KBM-7 (cell line): ENCODE measurements around the gene NOTCH1.

Experiments used
- DNase-seq: peaks from one replicate; pipeline ENCODE4 v3.0.0-alpha.2; 2015
- in situ Hi-C: fragments of 300-500 bp; cut with MboI; formaldehyde crosslinking; loops from 2 replicates; pipeline ENCODE4 v1.14.3; 2020; ENCODE audit warnings: low sequenced_read_pairs, low pct_unique_long_range_greater_than_20kb, mixed read lengths

Gene NOTCH1

DNA sequence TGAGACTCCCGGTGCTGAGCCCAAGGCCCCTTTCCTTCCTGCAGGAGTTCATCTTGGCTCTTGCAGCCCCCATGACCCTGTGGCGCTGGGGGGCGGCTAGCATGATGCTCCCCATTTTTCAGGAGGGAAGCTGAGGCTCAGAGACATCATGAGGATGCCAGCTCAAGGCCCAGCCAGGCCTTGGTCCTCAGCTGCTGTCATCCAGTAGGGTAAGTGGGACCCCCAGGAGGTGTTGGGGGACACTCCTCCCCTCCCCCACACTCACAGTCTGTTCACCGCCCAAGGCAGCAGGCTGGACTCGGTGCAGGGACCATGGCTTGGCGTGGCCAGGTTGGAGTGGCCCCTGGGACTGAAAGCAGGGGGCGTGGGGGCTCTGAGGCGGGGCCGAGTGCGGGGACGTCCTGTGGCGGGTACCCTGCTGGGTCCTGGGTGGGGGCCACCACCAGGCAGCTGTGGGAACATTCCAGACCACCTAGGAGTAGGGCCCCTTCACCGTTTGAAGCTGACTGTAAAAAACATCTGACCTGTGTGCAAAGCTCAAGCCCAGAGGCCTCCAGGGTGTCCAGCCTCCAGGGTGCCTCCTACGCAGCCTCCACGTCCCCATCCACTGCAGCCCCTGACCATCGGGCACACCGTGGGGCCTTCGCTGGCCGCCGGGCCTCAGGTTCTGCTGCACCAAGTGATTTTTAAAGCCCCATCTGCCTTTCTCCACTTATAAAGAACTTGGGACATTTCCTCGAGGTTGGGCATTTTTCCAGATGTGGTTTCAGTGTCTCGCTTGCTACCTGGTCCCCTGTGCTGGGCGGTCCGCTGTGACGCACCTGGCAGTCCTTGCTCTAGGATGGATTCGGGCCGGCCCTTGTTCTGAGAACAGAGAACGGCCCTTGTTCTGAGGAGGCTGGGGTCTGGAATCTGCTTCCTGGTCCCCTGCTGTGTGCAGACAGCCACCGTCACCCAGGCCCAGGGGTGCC lies 3.4 kb upstream of the NOTCH1 start:
- DNase-seq = no peak
- in situ Hi-C loops = no loop called here

DNA sequence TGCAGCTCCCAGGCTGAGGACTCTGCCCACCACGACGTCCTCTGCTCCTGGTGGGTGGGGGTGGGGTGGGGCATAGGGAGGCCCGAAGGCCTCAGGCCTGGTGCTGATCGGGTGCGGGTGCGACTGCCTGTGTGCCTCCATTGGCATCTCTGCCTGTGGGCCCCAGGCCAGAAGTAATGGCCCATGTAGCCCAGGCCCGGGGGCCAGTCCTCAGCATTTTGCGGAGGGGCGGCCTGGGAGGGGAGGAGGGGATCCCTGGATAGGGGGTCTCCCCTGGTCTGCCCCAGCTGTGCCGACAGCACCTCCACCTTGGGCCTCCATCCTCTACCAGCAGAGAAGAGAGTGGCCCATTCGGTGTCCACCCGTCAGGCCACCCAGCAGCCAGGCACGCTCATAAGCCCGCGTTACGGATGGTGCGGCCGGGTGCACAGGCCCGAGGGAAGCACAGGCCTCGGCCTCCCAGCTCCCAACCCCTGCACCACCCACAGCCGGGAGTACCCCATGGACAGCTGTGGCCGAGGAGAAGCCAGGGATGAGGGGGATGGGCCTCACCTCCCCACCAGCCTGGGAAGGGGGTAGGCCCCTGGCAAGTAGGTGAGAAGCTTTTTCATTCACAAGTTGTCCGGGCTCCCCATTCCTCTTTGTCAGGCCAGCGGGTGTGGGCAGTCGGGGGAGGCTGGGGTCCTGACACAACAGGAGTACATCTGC lies 1.8 kb upstream of the NOTCH1 start:
- no peak for DNase-seq
- in situ Hi-C loops = no loop called here

DNA sequence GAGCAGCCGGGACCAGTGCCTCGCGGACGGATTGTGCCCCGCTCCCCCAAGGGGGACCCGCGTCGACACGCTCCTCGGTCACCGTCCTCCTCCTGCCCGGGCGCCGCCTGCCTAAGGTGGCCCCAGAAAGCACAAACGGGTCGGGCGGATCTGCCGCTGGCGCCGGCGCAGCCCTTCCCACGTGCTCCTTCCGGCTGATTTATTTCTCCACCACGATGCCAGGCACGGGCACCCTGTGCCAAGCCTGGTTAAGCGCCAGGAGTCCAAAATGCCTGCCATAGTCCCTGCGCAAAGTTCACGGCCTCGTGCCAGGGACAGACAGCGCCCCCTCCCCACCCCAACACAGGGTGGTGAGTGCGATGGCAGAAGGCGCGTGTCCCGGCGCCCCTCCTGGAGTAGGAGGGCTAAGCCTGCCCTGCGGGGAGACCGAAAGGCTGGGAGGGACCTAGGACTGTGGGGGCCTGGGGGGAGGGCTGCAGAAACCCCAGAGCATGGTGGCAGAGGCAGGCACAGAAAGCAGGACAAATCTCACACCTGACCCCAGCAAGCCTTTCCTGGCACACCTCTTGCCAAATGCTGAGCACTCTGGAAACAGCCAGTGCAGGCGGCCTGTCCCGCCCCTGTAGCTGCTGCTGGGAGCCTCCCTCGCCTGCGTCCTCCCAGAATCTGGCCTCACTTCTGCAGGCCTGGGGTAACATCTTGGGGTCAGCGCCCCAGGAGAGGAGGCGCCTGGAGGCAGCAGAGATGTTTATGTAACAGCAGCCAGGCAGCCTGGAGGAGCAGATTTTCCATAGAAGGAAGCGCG lies 1.1 kb upstream of the NOTCH1 start:
- in situ Hi-C loops = no loop called here
- DNase-seq = peak; percentile 54

DNA sequence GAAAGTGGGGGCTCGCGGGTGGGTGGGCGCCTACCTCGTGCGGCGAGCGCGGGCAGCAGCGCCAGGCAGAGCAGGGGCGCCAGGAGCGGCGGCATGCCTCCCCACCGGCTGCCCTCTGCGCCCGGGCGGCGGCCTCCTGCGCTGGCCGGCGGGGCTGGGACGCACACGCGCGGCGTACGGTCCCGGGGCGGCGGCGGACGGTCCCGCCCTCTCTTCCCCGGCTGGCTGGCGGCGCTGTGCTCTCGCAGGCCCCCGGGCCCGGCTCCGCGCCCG lies 220 bp downstream of the NOTCH1 start:
- in situ Hi-C loops = no loop called here
- no peak for DNase-seq

DNA sequence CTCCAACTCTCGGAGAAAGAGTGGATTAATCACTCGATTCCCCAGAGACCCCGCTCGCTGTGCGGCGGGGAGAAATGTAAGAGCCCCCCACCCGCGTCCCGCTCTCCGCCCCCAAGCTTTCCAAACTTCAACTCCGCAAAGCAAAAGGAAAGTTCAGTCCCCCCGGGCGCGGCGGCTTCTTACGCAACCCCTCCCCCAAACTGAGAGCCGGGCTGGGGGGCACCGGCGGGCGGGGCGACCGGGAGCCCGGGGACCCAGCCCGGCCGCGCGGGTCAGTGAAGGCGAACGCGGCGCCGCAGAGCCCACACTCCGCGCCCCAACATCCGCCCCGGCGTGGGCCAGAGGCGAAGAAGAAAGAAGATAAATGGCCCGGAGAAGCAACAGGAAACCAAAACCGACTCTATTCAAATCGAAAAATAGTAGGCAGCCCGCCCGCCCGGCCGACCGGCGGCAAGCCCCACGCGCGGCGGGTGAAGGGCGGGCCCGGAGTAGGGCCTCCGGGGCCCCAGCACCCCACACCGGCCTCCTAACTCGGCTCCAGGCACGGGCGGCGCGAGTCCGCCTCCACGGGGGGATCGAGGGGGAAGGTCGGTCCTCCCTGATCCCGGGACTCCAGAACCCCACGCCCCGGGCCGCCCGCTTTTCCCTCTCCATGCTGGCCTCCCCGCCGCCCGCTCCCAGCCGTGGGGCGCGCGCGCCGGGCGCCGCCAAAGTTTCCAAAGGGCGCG lies 720 bp downstream of the NOTCH1 start:
- no peak for DNase-seq

GRCh38 chr9:136544548-136544963 lies 1.3 kb downstream of the NOTCH1 start:
- in situ Hi-C loops = no loop called here
- no peak for DNase-seq

More for the DNA sequence above, 720 bp downstream of the NOTCH1 start:
- in situ Hi-C loops = no loop called here

DNA sequence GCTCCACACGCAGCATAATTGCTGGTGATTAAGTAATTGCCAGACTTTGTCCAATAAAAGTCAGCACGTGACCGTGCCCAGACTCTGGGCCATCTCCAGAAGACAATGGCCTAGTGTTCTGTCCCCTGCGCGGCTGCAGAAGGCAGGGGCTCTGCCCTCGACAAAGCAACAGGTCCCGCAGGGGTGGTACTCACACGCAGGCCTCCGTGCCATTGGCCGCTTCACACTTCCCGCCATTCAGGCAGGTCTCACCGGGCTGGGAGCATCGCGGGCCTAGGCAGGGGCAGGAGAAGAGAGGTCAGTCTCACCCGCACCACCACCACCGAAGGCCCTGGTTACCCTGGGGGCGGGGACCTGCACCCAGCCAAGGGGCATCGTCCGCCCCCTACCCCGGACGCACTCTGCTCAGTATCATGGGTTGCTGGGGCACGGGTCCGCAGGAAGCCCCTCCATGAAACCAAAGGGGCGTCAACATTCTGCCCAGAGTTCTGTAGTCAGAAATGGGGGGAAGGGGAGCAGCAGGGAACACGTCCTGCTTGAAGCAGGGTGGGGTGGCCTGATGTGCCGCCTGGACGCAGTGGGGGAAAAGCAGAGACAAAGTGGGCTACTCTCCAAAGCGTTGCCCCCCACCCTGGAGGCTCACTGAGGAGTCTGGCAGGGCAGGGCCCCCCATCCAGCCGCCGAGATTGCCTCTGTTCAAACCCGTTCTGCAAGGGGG lies 1.9 kb downstream of the NOTCH1 start:
- in situ Hi-C loops = no loop called here
- no peak for DNase-seq

DNA sequence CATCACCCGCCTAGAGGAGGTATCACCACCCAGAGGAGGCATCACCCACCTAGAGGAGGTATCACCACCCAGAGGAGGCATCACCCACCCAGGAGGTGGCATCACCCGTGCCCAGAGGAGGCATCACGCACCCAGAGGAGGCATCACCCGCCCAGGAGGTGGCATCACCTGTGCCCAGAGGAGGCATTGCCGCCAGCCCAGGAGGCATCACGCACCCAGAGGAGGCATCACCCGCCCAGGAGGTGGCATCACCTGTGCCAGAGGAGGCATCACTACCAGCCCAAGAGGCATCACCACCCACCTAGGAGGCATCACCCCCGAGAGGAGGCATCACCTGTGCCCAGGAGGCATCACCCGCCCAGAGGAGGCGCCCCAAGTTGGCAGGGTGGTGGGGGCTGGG lies 2.6 kb downstream of the NOTCH1 start:
- DNase-seq = no peak
- in situ Hi-C loops = no loop called here

DNA sequence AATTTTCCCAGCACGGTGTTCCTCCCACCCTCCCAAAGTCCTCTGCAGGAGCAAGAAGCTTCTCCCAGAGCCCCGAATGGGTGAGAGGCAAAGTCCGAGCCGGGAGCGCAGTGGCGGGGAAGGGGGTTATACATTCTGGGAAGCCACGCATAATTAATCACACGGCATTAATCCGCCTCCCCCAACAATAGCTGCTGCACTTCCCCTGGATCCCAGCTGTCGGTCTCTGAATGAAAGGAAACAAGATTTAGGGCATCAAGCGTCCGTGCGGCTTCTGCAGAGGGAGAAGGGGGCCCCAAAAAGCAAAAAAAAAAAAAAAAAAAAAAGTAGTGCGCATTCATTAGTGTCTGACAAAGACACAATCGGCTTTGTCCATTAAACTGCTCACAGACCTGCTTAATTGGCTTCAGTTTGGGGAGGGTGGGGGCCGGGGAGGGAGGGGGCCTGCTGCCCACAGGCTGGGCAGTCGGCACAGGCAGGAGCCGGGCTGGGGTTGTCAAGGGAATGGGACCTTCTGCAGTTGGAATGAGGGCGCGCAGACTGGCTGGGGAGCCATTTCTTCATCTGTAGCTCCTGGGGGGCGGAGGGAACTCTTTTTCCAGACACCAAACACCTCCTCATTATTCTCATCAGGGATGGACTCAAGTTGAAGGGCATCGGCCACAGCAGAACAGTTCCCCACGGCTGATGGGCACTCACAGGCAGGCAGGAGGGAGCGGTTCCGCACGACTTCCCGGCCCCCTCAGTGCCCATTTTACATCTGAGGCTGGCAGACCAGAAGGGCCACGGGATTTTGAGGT lies 3.4 kb downstream of the NOTCH1 start:
- in situ Hi-C loops = no loop called here

GRCh38 chr9:136541709-136542108 lies 4.1 kb downstream of the NOTCH1 start:
- in situ Hi-C loops = no loop called here
- DNase-seq = no peak

More for the DNA sequence above, 3.4 kb downstream of the NOTCH1 start:
- no peak for DNase-seq

DNA sequence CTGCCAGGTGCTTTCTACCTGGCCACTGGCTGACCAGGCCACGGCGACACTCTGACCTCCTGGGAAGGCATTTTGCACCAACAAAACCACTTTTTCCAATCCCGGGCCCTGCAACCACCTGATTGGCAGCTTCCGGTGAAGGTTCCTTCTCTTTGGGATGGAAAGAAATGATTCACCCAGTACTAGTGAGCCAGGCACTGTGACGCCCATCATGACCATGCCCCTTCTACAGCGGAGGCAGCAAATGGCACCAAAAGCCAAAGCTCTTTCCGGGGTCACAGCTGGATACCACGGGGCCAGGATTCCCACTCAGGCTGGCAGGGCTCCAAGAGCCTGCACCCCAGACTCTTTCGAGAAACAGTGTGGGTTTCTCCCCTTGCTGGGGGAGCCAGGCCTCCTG lies 4.7 kb downstream of the NOTCH1 start:
- DNase-seq = no peak
- in situ Hi-C loops = no loop called here

GRCh38 chr9:136539427-136540421 lies 6.1 kb downstream of the NOTCH1 start:
- peak; percentile 94 for DNase-seq
- in situ Hi-C loops = no loop called here

- peak; percentile 59 for DNase-seq
- in situ Hi-C loops = no loop called here
These were observed 7.0 kb downstream of the NOTCH1 start for GRCh38 chr9:136538599-136539426.

DNA sequence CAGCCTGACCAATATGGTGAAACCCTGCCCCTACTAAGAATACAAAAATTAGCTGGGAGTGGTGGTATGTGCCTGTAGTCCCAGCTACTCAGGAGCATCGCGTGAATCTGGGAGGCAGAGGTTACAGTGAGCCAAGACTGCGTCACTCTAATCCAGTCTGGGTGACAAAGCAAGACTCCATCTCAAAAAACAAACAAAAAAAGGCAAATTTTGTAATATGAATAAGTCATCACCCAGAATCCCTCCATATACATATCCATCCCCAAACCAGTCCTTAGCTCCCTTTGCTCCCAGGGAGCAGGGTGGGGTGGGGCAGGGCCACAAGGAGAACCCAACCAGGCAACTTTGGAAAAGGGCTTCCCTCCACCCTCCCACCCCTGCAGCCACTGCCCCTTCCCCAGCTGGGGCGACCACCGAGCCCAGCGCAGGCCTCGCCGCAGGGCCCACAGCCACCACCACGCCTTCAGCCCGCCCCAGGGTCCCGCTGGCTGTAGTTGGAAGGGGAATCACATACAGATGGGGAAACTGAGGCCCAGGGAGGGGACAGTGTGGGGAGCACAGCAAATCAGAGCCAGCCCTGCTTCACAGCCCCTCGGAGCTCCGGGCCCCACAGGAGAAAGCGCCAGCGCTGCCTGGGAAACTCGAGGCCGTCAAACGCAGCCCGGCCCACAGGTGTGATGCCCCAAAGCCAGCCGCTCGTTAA lies 7.8 kb downstream of the NOTCH1 start:
- DNase-seq = no peak
- in situ Hi-C loops = no loop called here

DNA sequence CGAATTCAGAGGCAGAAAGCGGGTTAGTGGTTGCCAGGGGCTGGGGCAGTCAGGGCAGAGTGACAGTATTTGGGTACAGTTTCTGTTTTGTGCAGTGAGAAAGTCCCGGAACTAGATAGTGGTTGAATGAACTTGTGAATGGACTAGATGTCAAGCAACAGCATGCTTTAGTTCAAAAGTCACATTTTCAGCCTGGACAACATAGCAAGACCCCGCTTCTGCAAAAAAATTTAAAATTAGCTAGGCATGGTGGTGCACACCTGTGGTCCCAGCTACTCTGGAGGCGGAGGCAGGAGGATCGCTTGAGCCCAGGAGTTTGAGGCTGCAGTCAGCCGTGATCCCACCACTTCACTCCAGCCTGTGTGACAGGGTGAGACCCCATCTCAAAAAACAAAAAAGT lies 8.4 kb downstream of the NOTCH1 start:
- no peak for DNase-seq
- in situ Hi-C loops = no loop called here
